Panc1 (cell line): ENCODE measurements around the gene PPIL6. TPM values are rescaled to one million over a fixed set of nuclear protein-coding genes. Genes with fewer than 3 reads are reported as not detected.

Experiments used
- ATAC-seq: fragments of 200-7000 bp; cut with Tn5 transposase; 2 replicates; pipeline ENCODE4 v1.9.1; 2020; ENCODE audit warnings: mild to moderate bottlenecking, moderate library complexity
- BruUV-seq: library from RNA; stranded (reverse); fragments of 400-500 nt; replicated peaks from 2 replicates; lab custom pipeline; 2021; lab: Mats Ljungman, UMichigan
- CTCF ChIA-PET: fragments of 300-600 bp; sonication (Branson Sonifier 250); formaldehyde crosslinking; loops from one replicate; lab custom pipeline; 2022; ENCODE audit warnings: antibody characterized with exemption; lab: Charles Lee
- POLR2A ChIA-PET: fragments of 300-600 bp; sonication (Branson Sonifier 250); formaldehyde crosslinking; loops from one replicate; lab custom pipeline; 2022; ENCODE audit warnings: antibody characterized with exemption; lab: Charles Lee
- DNase-seq: peaks from one replicate; pipeline ENCODE4 v3.0.0-alpha.2; 2010; ENCODE audit warnings: low read depth, low spot score
- H3K27ac ChIP-seq: 2 replicates; pipeline ENCODE4 v1.5.1; 2011; ENCODE audit warnings: mild to moderate bottlenecking, low read length, inconsistent platforms
- H3K27me3 ChIP-seq: fragments of 200-500 bp; sonication (Bioruptor generic); 2 replicates; pipeline ENCODE4 v1.6.0; 2014; ENCODE audit warnings: low read length, inconsistent platforms; ENCODE audit not compliant: control insufficient read depth, insufficient read depth
- H3K36me3 ChIP-seq: fragments of 200-500 bp; sonication (Bioruptor generic); 2 replicates; pipeline ENCODE4 v1.5.1; 2014; ENCODE audit warnings: inconsistent platforms, mild to moderate bottlenecking, low read length, moderate library complexity; ENCODE audit not compliant: control insufficient read depth, insufficient read depth
- H3K4me1 ChIP-seq: 2 replicates; pipeline ENCODE4 v1.5.1; 2011; ENCODE audit warnings: inconsistent platforms, mild to moderate bottlenecking, low read length, moderate library complexity; ENCODE audit not compliant: control insufficient read depth, insufficient read depth
- H3K4me3 ChIP-seq, 2 experiments: 2 replicates each; pipeline ENCODE4 v1.5.1; 2011 to 2012; ENCODE audit warnings: low read depth in 2 of 2, low read length in 2 of 2, mild to moderate bottlenecking in 2 of 2, inconsistent platforms in 1 of 2, moderate library complexity in 1 of 2
- H3K9me3 ChIP-seq: fragments of 200-500 bp; sonication (Bioruptor generic); 2 replicates; pipeline ENCODE4 v1.5.1; 2014; ENCODE audit warnings: low read depth, mild to moderate bottlenecking, inconsistent platforms, low read length, moderate library complexity; ENCODE audit not compliant: control insufficient read depth, insufficient read depth
- CTCF ChIP-seq: fragments of 450-650 bp; IDR thresholded peaks from 2 replicates; pipeline ENCODE4 v1.5.1; 2017; ENCODE audit warnings: mild to moderate bottlenecking
- POLR2AphosphoS5 ChIP-seq: IDR thresholded peaks from 2 replicates; pipeline ENCODE4 v1.6.1; 2012; ENCODE audit warnings: mild to moderate bottlenecking, low read depth, low read length, moderate library complexity
- REST ChIP-seq, 2 experiments: IDR thresholded peaks; 2 replicates each; pipeline ENCODE4 v1.6.1; 2011 to 2012; ENCODE audit warnings: low read depth in 2 of 2, control low read depth in 1 of 2, low read length in 1 of 2, mild to moderate bottlenecking in 1 of 2, moderate library complexity in 1 of 2; ENCODE audit not compliant: insufficient read depth in 1 of 2
- SIN3A ChIP-seq: IDR thresholded peaks from 2 replicates; pipeline ENCODE4 v1.6.1; 2012; ENCODE audit warnings: low read depth, mild to moderate bottlenecking, low read length, moderate library complexity, borderline replicate concordance; ENCODE audit not compliant: insufficient read depth
- TCF7L2 ChIP-seq: IDR thresholded peaks from 2 replicates; pipeline ENCODE4 v1.6.1; 2011; ENCODE audit warnings: mild to moderate bottlenecking, low read depth, low read length, inconsistent platforms
- in situ Hi-C: cut with HindIII; loops from 2 replicates; pipeline ENCODE4 v1.10.0; 2016; ENCODE audit warnings: low sequenced_read_pairs, low pct_unique_long_range_greater_than_20kb
- intact Hi-C: fragments of 100-400 bp; cut with micrococcal nuclease; formaldehyde crosslinking; loops from one replicate; pipeline ENCODE4 v1.10.0; 2022; ENCODE audit not compliant: unreplicated experiment
- total RNA-seq: library from RNA; stranded (reverse); gene quantifications from one replicate; pipeline ENCODE4 v1.2.1, GENCODE V29; 2021; ENCODE audit not compliant: unreplicated experiment

Gene PPIL6
- total RNA-seq, 1 experiment from 2014 or later, result 2.2 TPM

- POLR2A ChIA-PET, result no interaction called here
- H3K27me3 ChIP-seq, result no peaks in the 10 kb centered on the region
- no peaks in the 10 kb centered on the region for H3K9me3 ChIP-seq
- ATAC-seq (no peak), DNase-seq (no peak)
- intact Hi-C loops (loop anchor here (5.0 kb wide), 1 partner anchor 381 kb away; no protein-coding TSS in a partner anchor), in situ Hi-C loops (no loop called here)
- no peak for TF ChIP-seq TCF7L2
- no peak for TF ChIP-seq SIN3A
- TF ChIP-seq POLR2AphosphoS5, result no peak
- TF ChIP-seq CTCF, result no peak
- TF ChIP-seq REST (IDR thresholded peaks at IDR 0.05; ENCODE audit: insufficient read depth in 1 of 2, low read depth in 2 of 2, low read length in 1 of 2), result no peak
- CTCF ChIA-PET, result no interaction called here
- no peak overlapping the region for H3K27ac ChIP-seq
- peaks cover 17% of the 10 kb centered on the region for H3K4me1 ChIP-seq
- H3K4me3 ChIP-seq, result no peak overlapping the region
- BruUV-seq, result no TSS peak
- H3K36me3 ChIP-seq, result no peaks in the 10 kb centered on the region
These were observed 52.2 kb downstream of the PPIL6 start for GRCh38 chr6:109388265-109388664.

- Histone ChIP-seq H3K4me1 (peaks cover 33% of the 10 kb centered on the region), H3K36me3 (peaks cover 13% of the 10 kb centered on the region), H3K27ac (peak overlapping the region; percentile 98), H3K9me3 (no peaks in the 10 kb centered on the region), H3K4me3 (peak overlapping the region; percentile 73 to 88), H3K27me3 (no peaks in the 10 kb centered on the region)
- BruUV-seq, result TSS peak; percentile 94
- POLR2A ChIA-PET, result interaction anchor here (0.7 to 1.3 kb wide), 4 partner anchors 60 to 409 kb away, joined by 3 to 4 read pairs (median 3); no protein-coding TSS in a partner anchor
- no peak for DNase-seq
- CTCF ChIA-PET, result interaction anchor here (0.6 to 3.1 kb wide), 10 partner anchors 10 to 434 kb away, joined by 3 to 20 read pairs (median 4); no protein-coding TSS in a partner anchor
- in situ Hi-C loops (no loop called here), intact Hi-C loops (loop anchor here (1.0 to 5.0 kb wide), 3 partner anchors 59 to 289 kb away; partner anchors contain the start of genes CEP57L1, PPIL6, SESN1 and SMPD2)
- ATAC-seq, result no peak
- TF ChIP-seq CTCF (peak; percentile 65), POLR2AphosphoS5 (no peak)
These were observed 56.9 kb downstream of the PPIL6 start for GRCh38 chr6:109383438-109383940.
